Measurements from ENCODE around the gene POLDIP3.

DNA sequence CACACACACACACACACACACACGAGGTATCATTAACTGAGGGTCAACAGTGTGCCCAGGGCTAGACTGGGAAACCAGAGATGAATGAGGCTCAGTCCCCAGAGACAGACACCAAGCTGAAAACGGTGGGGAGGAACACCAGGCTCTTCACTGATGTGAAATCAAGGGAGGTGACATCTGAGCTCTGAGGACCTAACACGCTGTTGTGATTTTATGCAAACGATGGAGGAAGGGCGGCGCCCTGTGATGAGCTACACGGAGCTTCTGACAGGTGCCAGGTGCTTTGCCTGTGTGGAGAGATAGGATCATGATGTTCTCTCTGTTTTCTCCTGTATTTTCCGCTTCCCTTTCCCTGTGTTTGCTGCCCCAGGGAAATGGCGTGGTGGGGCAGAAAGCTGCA is 41.0 kb upstream of the POLDIP3 start:
- TF ChIP-seq CTCF (IDR thresholded peaks at IDR 0.05) (no peak), POLR2A (IDR thresholded peaks at IDR 0.05) (no peak)

Data from sigmoid colon (tissue), 3 donors.